Body of pancreas (tissue), 4 donors: ENCODE results near the gene DYRK2.

ENCODE experiments used
- CTCF ChIP-seq, 7 experiments: fragments of 450-650 bp in 4 of 7; fragments of 200-600 bp in 3 of 7; sonication (generic) in 3 of 7; IDR thresholded peaks; one replicate each; pipeline ENCODE4 v1.5.1; 2016 to 2019; ENCODE audit warnings: antibody characterized with exemption in 7 of 7
- POLR2A ChIP-seq, 3 donors: fragments of 450-650 bp; IDR thresholded peaks; one replicate each; pipeline ENCODE4 v1.6.1; 2016; ENCODE audit warnings: antibody characterized with exemption in 3 of 3, mild to moderate bottlenecking in 2 of 3

GRCh38 chr12:67626156-67626555 lies 22.4 kb upstream of the DYRK2 start:
- TF ChIP-seq POLR2A (IDR thresholded peaks at IDR 0.05) (no peak), CTCF (IDR thresholded peaks at IDR 0.05) (no peak)
